GM10266 (cell line): ENCODE data around the gene FIGN.

ENCODE experiments used
- DNase-seq: peaks from one replicate; pipeline ENCODE4 v3.0.0; 2012; ENCODE audit errors: extremely low spot score
- TF ChIP-seq, protein P1 (sequence below): IDR thresholded peaks from 2 replicates; pipeline ENCODE4 v1.5.1; 2012; ENCODE audit warnings: mild to moderate bottlenecking, low read depth; ENCODE audit not compliant: control insufficient read depth, insufficient read depth; ENCODE audit errors: missing control alignments

The FIGN gene

DNA sequence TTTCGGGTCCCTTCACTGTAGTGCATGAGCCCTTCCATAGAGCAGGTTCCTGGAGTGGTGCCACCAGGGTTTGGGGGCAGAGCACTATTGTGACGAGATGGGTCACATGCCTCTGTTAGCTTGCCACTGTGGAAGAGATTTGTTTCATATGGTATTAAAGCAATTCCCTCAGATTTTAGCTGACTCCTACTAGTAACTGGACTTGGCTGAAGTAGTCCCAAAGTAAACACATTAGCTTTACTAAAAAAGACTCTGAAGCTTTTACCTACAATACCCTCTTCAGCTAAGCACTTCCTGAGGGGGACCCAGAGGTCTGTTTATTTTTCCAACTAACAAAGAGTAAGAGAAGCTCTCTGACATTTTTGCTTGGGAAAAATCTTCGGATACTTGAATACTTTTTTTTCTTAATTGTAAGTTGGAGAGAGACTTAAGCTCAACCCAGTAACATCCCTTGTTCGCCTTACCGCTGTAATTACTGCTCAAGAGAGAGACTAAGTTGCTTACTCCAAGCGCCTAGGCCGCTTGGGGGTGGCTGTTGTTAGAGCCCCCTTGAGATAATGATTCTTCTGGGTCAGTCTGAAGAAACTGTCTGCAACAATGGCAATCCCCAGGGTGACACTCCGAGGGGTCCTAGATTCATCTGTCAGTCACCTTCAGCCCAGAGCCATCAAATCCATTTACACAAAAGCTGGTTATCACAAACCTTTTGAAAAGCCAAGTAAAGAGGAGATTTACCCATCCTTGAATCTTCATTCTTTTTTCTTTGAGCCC lies 177.4 kb downstream of the FIGN start:
- TF ChIP-seq, protein P1, sequence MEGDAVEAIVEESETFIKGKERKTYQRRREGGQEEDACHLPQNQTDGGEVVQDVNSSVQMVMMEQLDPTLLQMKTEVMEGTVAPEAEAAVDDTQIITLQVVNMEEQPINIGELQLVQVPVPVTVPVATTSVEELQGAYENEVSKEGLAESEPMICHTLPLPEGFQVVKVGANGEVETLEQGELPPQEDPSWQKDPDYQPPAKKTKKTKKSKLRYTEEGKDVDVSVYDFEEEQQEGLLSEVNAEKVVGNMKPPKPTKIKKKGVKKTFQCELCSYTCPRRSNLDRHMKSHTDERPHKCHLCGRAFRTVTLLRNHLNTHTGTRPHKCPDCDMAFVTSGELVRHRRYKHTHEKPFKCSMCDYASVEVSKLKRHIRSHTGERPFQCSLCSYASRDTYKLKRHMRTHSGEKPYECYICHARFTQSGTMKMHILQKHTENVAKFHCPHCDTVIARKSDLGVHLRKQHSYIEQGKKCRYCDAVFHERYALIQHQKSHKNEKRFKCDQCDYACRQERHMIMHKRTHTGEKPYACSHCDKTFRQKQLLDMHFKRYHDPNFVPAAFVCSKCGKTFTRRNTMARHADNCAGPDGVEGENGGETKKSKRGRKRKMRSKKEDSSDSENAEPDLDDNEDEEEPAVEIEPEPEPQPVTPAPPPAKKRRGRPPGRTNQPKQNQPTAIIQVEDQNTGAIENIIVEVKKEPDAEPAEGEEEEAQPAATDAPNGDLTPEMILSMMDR, result no peak
- DNase-seq, result no peak

DNA sequence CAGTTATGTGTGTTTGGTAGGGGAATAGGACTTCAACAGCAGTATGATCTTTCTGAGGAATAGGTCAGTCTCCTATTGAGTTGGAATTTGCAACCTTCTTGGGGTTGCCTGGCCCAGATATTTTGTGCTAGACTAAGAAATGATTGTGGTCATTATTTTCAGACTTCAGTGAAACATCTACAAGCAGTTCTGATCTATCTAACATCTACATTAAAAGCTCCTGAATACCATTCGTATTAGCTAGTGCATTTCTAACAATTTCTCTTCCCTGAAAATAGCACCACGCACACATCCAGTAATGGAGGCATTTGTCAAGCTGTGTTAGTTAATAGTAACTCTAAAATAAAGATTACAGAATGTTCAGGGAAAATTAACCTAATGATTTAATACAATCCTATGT lies 179.3 kb downstream of the FIGN start:
- DNase-seq, result no peak
- TF ChIP-seq, protein P1, result no peak

DNA sequence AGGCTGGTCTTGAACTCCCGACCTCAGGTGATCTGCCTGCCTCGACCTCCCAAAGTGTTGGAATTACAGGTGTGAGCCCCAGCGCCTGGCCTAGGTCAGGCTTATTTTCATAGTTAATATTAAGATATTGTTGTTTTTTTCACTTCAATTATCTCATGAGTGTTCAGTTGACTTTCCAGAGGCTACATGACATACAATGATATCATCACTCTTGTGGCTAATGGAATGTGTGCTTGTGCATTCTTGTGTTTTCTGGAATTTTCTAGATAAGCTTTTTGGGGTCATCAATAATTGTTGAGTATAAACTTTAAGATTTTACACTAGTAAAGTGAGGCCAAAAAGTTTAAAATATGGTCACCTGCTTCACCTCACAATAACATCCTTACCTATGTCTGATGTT lies 180.9 kb downstream of the FIGN start:
- no peak for DNase-seq

DNA sequence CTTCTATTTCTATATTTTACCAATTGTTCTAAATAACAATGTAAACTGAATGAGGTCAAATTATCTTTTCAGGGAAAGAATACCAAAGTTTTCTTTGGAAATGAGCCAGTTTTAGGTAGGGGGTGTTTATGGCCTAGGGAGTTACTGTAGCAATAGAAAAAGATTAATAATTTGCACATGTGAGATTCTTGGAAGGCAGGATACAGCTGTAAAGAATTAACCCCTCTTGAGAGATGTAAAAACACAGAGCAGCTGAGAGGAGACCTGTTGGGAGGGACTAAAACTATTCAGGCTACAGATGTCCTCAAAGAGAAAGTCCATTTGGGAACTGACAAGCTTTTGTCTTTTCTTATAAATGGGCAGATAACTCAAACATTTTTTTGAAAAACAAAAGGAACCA lies 182.2 kb downstream of the FIGN start:
- DNase-seq, result no peak
- TF ChIP-seq, protein P1, result no peak

More for the DNA sequence above, 180.9 kb downstream of the FIGN start:
- TF ChIP-seq, protein P1, result no peak

DNA sequence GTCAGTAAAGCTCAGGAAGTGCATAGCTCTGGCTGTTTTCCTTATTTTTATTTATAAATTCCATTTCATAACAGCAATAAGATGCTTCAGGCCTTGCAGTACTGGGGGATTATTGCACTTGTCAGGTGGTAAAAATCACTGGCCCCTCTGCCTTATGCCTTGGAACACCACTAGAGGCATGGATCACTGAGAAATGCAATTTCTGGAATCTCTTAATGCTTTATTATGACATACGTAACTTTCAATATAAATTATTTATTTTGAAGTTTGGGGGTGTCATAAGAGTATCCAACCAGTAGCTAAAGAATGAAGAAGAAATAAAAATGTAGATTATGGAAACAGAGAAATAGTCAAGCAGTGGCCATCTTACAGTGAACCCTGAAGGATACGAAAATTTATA lies 183.1 kb downstream of the FIGN start:
- DNase-seq, result no peak
- TF ChIP-seq, protein P1, result no peak

DNA sequence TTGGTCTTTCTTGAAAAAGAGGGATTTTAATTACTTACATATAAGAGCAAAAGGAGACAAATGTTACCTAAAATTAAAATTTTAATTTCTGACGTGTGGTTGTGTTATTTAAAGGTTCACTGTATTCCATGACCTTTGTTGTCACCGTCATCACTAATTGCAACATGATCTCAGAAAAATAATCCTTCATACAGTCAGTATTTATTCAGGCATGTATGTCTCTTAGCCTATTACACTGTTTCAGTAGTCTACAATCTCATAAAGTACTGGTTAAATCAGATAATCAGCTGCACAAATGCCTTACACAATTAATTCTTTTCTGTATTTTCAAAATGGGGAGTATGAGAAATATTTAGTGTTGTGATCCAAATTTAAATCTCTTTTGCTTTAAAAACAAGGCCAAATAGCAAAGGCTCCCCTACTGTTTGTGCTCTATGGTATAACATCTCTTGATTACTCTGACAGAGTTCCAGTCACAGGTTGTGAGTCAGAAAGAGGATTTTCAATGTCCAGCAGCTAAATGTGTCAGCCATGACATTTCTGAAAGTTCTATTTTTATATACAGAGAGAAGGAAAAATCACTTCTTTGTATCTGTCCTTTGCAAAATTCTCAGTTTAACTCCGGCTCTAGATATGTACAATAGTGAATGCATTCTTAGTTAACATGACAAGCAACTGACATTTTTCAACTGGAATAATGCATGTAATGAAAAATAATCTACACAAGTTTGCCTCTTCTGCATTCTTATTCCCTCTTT lies 184.0 kb downstream of the FIGN start:
- DNase-seq, result no peak
- TF ChIP-seq, protein P1, result no peak

DNA sequence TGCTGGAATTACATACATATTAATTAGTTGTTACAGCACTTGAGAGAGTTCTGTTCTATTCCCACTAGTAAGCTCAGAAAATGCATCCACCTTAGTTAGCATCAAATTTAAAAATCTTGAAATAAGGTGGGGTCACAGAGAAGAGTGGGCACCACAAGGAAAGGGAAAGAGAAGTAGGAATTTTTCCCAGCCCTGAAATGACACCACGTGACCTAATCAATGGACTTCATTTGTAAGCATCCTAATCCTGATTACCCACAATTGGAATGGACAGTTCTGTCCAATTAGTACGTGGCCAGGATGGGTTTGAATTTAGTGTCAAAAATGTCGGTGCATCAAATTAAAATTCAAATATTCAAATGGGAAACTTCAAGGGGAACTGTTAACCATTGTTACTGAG lies 186.8 kb downstream of the FIGN start:
- TF ChIP-seq, protein P1, result no peak
- DNase-seq, result no peak
